K562 (cell line): ENCODE results near the gene NLRP10. TPM values are rescaled to one million over a fixed set of nuclear protein-coding genes. Genes with fewer than 3 reads are reported as not detected.
A peak's percentile ranks its signal among the peaks of the same experiment; 100 is the strongest.

ENCODE experiments used
- ATAC-seq: fragments of 200-7000 bp; cut with Tn5 transposase; 3 replicates; pipeline ENCODE4 v1.9.1; 2020; ENCODE audit warnings: moderate library complexity
- BruUV-seq: library from RNA; stranded (reverse); fragments of 400-500 nt; replicated peaks from 2 replicates; lab custom pipeline; 2021; lab: Mats Ljungman, UMichigan
- CTCF ChIA-PET: fragments of 300-600 bp; formaldehyde crosslinking; extraction: SDS; loops from one replicate; lab custom pipeline; 2021; ENCODE audit warnings: low intra/inter-chr PET ratio; lab: Yijun Ruan, JAX
- POLR2A ChIA-PET: fragments of 300-600, 350-650 bp; sonication (Branson Sonifier 250); formaldehyde crosslinking; extraction: SDS; loops from one replicate; lab custom pipeline; 2021; ENCODE audit warnings: antibody characterized with exemption, inconsistent platforms; lab: Yijun Ruan, JAX
- DNase-seq, 4 experiments: peaks; one replicate each; pipeline versions ENCODE4 v3.0.0 to v3.0.0-alpha.2; 2011 to 2018; ENCODE audit warnings: low spot score in 3 of 4, mixed read lengths in 3 of 4; ENCODE audit errors: extremely low read depth in 1 of 4
- FAIRE-seq: peaks from 2 replicates; lab custom pipeline; 2011; peaks lifted over from hg19 to GRCh38; lab: Jason Lieb, UNC
- H2AFZ ChIP-seq: 2 replicates; pipeline ENCODE4 v1.6.0; 2011; ENCODE audit warnings: low read depth, low read length, control low read depth, inconsistent platforms
- H3K27ac ChIP-seq: fragments of 200-600 bp; 3 replicates; pipeline ENCODE4 v1.8.0; 2011; ENCODE audit warnings: low read depth, mild to moderate bottlenecking, control low read depth, inconsistent platforms, low read length, moderate library complexity, mixed read lengths; ENCODE audit errors: extremely low read depth
- H3K27me3 ChIP-seq, 2 experiments: fragments of 300-600 bp in 1 of 2; 2 replicates in 1 of 2; 3 replicates in 1 of 2; pipeline versions ENCODE4 v1.6.0 to v1.8.0; 2011; ENCODE audit warnings: inconsistent platforms in 2 of 2, low read length in 2 of 2, mild to moderate bottlenecking in 1 of 2, mixed read lengths in 1 of 2, moderate library complexity in 1 of 2; ENCODE audit not compliant: control insufficient read depth in 2 of 2, insufficient read depth in 2 of 2
- H3K36me3 ChIP-seq: fragments of 300-600 bp; 3 replicates; pipeline ENCODE4 v1.8.0; 2011; ENCODE audit warnings: mild to moderate bottlenecking, low read length, inconsistent platforms; ENCODE audit not compliant: control insufficient read depth, insufficient read depth
- H3K4me1 ChIP-seq, 2 experiments: fragments of 200-600 bp in 1 of 2; replicated peaks in 1 of 2; 2 replicates in 1 of 2; 3 replicates in 1 of 2; pipeline versions ENCODE4 v1.5.1 to v1.8.0; 2011; ENCODE audit warnings: inconsistent platforms in 2 of 2, low read length in 2 of 2, mild to moderate bottlenecking in 1 of 2, mixed read lengths in 1 of 2, moderate library complexity in 1 of 2; ENCODE audit not compliant: control insufficient read depth in 2 of 2, insufficient read depth in 2 of 2
- H3K4me2 ChIP-seq: 2 replicates; pipeline ENCODE4 v1.6.1; 2011; ENCODE audit warnings: low read length, control low read depth, inconsistent platforms, mixed read lengths; ENCODE audit not compliant: insufficient read depth
- H3K4me3 ChIP-seq: fragments of 200-600 bp; sonication (generic), shearing (Covaris generic); 2 replicates; pipeline ENCODE4 v1.5.1; 2016; ENCODE audit warnings: control low read depth, inconsistent platforms
- H3K79me2 ChIP-seq: fragments of 200-600 bp; 3 replicates; pipeline ENCODE4 v1.8.0; 2011; ENCODE audit warnings: low read length, inconsistent platforms; ENCODE audit not compliant: control insufficient read depth, insufficient read depth
- H3K9ac ChIP-seq, 2 experiments: 2 replicates each; pipeline versions ENCODE4 v1.6.0 to v1.6.1; 2011; ENCODE audit warnings: low read depth in 2 of 2, low read length in 2 of 2, control low read depth in 1 of 2, inconsistent platforms in 1 of 2, mild to moderate bottlenecking in 1 of 2, mixed read lengths in 1 of 2; ENCODE audit not compliant: insufficient read depth in 1 of 2
- H3K9me1 ChIP-seq: one replicate; pipeline ENCODE4 v1.6.0; 2011; ENCODE audit warnings: inconsistent platforms, mild to moderate bottlenecking, low read length, moderate library complexity; ENCODE audit not compliant: control insufficient read depth, insufficient read depth
- H3K9me3 ChIP-seq: replicated peaks from 2 replicates; pipeline ENCODE4 v1.5.1; 2011; ENCODE audit warnings: low read depth, low read length, inconsistent platforms; ENCODE audit not compliant: control insufficient read depth, insufficient read depth
- H4K20me1 ChIP-seq: replicated peaks from 2 replicates; pipeline ENCODE4 v1.6.1; 2011; ENCODE audit warnings: low read length, inconsistent platforms, mixed read lengths; ENCODE audit not compliant: control insufficient read depth, insufficient read depth
- EHMT2 ChIP-seq: fragments of 450-650 bp; IDR thresholded peaks from 2 replicates; pipeline ENCODE4 v1.6.1; 2018; ENCODE audit warnings: antibody characterized with exemption
- EP400 ChIP-seq: fragments of 450-650 bp; IDR thresholded peaks from 2 replicates; pipeline ENCODE4 v1.6.1; 2017; ENCODE audit warnings: antibody characterized with exemption, mild to moderate bottlenecking, moderate library complexity
- MIER1 ChIP-seq: fragments of 450-650 bp; IDR thresholded peaks from 2 replicates; pipeline ENCODE4 v1.6.1; 2016; ENCODE audit warnings: antibody characterized with exemption, mild to moderate bottlenecking, low read depth
- MITF ChIP-seq: IDR thresholded peaks from 2 replicates; pipeline ENCODE4 v1.6.1; 2014; ENCODE audit warnings: antibody characterized with exemption
- NEUROD1 ChIP-seq: fragments of 150-350 bp; IDR thresholded peaks from 2 replicates; pipeline ENCODE4 v1.6.1; 2014; ENCODE audit warnings: borderline replicate concordance, low read length, low read depth; ENCODE audit not compliant: partially characterized antibody
- REST ChIP-seq, 2 experiments: fragments of 450-650 bp; formaldehyde crosslinking in 1 of 2; IDR thresholded peaks; 2 replicates each; pipeline versions ENCODE4 v1.4.0 to v1.6.1; 2014 to 2020; ENCODE audit warnings: mild to moderate bottlenecking in 2 of 2, borderline replicate concordance in 1 of 2, low read depth in 1 of 2
- TRIM25 ChIP-seq: fragments of 450-650 bp; IDR thresholded peaks from 2 replicates; pipeline ENCODE4 v1.7.0; 2016; ENCODE audit warnings: borderline replicate concordance
- ZNF24 ChIP-seq: fragments of 450-650 bp; IDR thresholded peaks from 2 replicates; pipeline ENCODE4 v1.6.1; 2016
- ZNF780A ChIP-seq: fragments of 250-450 bp; sonication (Bioruptor Pico); IDR thresholded peaks from 2 replicates; pipeline ENCODE4 v1.5.0; 2021; ENCODE audit warnings: mild to moderate bottlenecking
- WGBS: fragments of 100-300 bp; shearing (Covaris generic); methylation state at CpG from one replicate; pipeline ENCODE4 v1.1.6; 2016; ENCODE audit warnings: low coverage, mixed read lengths; ENCODE audit not compliant: insufficient coverage; ENCODE audit errors: missing lambda C conversion rate; 5-methylcytosine and 5-hydroxymethylcytosine counted together
- in situ Hi-C: fragments of 300-500 bp; cut with MboI; formaldehyde crosslinking; loops from 4 replicates; pipeline ENCODE4 v1.15.0; 2018; ENCODE audit warnings: inconsistent platforms, mixed read lengths
- intact Hi-C: fragments of 100-400 bp; cut with micrococcal nuclease; formaldehyde crosslinking; loops from 2 replicates; pipeline ENCODE4 v1.14.2; 2022
- polyA plus RNA-seq, 8 experiments: library from polyadenylated mRNA; depleted of rRNA in 4 of 8; stranded (reverse) in 5 of 8; unstranded in 3 of 8; fragments of >200 nt; fragmentation: Nextera tagmentation in 2 of 8; fragmentation: Illumina TruSeq in 1 of 8; extraction: Ambion mirVana in 2 of 8; extraction: Trizol in 1 of 8; gene quantifications; 2 replicates each; pipeline versions ENCODE4 v1.2.1 to v1.2.3, GENCODE V29; 2011 to 2014; ENCODE audit warnings: inconsistent platforms in 1 of 8, missing spikeins in 1 of 8
- total RNA-seq, 7 experiments: library from RNA; depleted of rRNA in 6 of 7; stranded (reverse); fragments of >200 nt in 6 of 7; fragmentation: Illumina TruSeq in 2 of 7; extraction: Trizol in 2 of 7; gene quantifications; 2 replicates each; pipeline versions ENCODE4 v1.2.1 to v1.2.3, GENCODE V29; 2011 to 2021; ENCODE audit warnings: low replicate concordance in 1 of 7

Gene NLRP10
- total and polyA plus RNA-seq, 9 of the 15 experiments (the other 6 are each of a cell fraction or from before 2014, with no cell fraction given) = 0.04 to 0.14 (median 0.09) TPM; not detected in 6

- BruUV-seq = no TSS peak
Observed at GRCh38 chr11:8008212-8008611, 43.0 kb upstream of the NLRP10 start.

More at GRCh38 chr11:8008212-8008611, 43.0 kb upstream of the NLRP10 start:
- no peak for FAIRE-seq
- no peak for DNase-seq
- Histone ChIP-seq H3K27me3 (peaks cover 2 to 17% of the 10 kb centered on the region in 2 experiments; a peak in 3 of 5 replicates), H3K79me2 (no peaks in the 10 kb centered on the region), H3K4me3 (no peak overlapping the region), H3K36me3 (no peaks in the 10 kb centered on the region), H3K4me1 (no peaks in the 10 kb centered on the region), H4K20me1 (0 out of 2 replicates have a peak, but pooled peaks cover 5% of the 10 kb centered on the region), H2AFZ (no peak overlapping the region), H3K9ac (no peak overlapping the region), H3K9me3 (no peaks in the 10 kb centered on the region), H3K4me2 (no peak overlapping the region), H3K9me1 (no peaks in the 10 kb centered on the region), H3K27ac (no peak overlapping the region)
- in situ Hi-C loops = loop anchor here (5.0 kb wide), 1 partner anchor 89 kb away; no protein-coding TSS in a partner anchor
- TF ChIP-seq MITF = no peak
- peak; percentile 83 for TF ChIP-seq MIER1
- no peak for TF ChIP-seq TRIM25
- no peak for TF ChIP-seq EP400
- TF ChIP-seq ZNF780A (CRISPR knock-in tag) = no peak
- TF ChIP-seq NEUROD1 = no peak
- peak; percentile 83 for TF ChIP-seq EHMT2
- no peak for TF ChIP-seq ZNF24
- TF ChIP-seq REST (IDR thresholded peaks at IDR 0.05; ENCODE audit: borderline replicate concordance) = peak; percentile 92
- peak; percentile 85 for TF ChIP-seq REST (CRISPR knock-in tag; IDR thresholded peaks at IDR 0.05; ENCODE audit: low read depth)
- ATAC-seq = peak; percentile 38; the same call in 1 of the 3 replicates
- POLR2A ChIA-PET = interaction anchor here (0.6 kb wide), 1 partner anchor 63 kb away, joined by 3 read pairs; no protein-coding TSS in a partner anchor
- CTCF ChIA-PET = no interaction called here
- WGBS = 0% methylated on average over 4 of the region's 4 CpGs
- intact Hi-C loops = no loop called here
